Panc1 (cell line): Measurements from ENCODE around the gene CD6. TPM values are rescaled to one million over a fixed set of nuclear protein-coding genes. Genes with fewer than 3 reads are reported as not detected.

ENCODE experiments used
- ATAC-seq: fragments of 200-7000 bp; cut with Tn5 transposase; 2 replicates; pipeline ENCODE4 v1.9.1; 2020; ENCODE audit warnings: mild to moderate bottlenecking, moderate library complexity
- BruUV-seq: library from RNA; stranded (reverse); fragments of 400-500 nt; replicated peaks from 2 replicates; lab custom pipeline; 2021; lab: Mats Ljungman, UMichigan
- CTCF ChIA-PET: fragments of 300-600 bp; sonication (Branson Sonifier 250); formaldehyde crosslinking; loops from one replicate; lab custom pipeline; 2022; ENCODE audit warnings: antibody characterized with exemption; lab: Charles Lee
- POLR2A ChIA-PET: fragments of 300-600 bp; sonication (Branson Sonifier 250); formaldehyde crosslinking; loops from one replicate; lab custom pipeline; 2022; ENCODE audit warnings: antibody characterized with exemption; lab: Charles Lee
- DNase-seq: peaks from one replicate; pipeline ENCODE4 v3.0.0-alpha.2; 2010; ENCODE audit warnings: low read depth, low spot score
- H3K27ac ChIP-seq: 2 replicates; pipeline ENCODE4 v1.5.1; 2011; ENCODE audit warnings: mild to moderate bottlenecking, low read length, inconsistent platforms
- H3K27me3 ChIP-seq: fragments of 200-500 bp; sonication (Bioruptor generic); 2 replicates; pipeline ENCODE4 v1.6.0; 2014; ENCODE audit warnings: low read length, inconsistent platforms; ENCODE audit not compliant: control insufficient read depth, insufficient read depth
- H3K36me3 ChIP-seq: fragments of 200-500 bp; sonication (Bioruptor generic); 2 replicates; pipeline ENCODE4 v1.5.1; 2014; ENCODE audit warnings: inconsistent platforms, mild to moderate bottlenecking, low read length, moderate library complexity; ENCODE audit not compliant: control insufficient read depth, insufficient read depth
- H3K4me1 ChIP-seq: 2 replicates; pipeline ENCODE4 v1.5.1; 2011; ENCODE audit warnings: inconsistent platforms, mild to moderate bottlenecking, low read length, moderate library complexity; ENCODE audit not compliant: control insufficient read depth, insufficient read depth
- H3K4me3 ChIP-seq, 2 experiments: 2 replicates each; pipeline ENCODE4 v1.5.1; 2011 to 2012; ENCODE audit warnings: low read depth in 2 of 2, low read length in 2 of 2, mild to moderate bottlenecking in 2 of 2, inconsistent platforms in 1 of 2, moderate library complexity in 1 of 2
- H3K9me3 ChIP-seq: fragments of 200-500 bp; sonication (Bioruptor generic); 2 replicates; pipeline ENCODE4 v1.5.1; 2014; ENCODE audit warnings: low read depth, mild to moderate bottlenecking, inconsistent platforms, low read length, moderate library complexity; ENCODE audit not compliant: control insufficient read depth, insufficient read depth
- CTCF ChIP-seq: fragments of 450-650 bp; IDR thresholded peaks from 2 replicates; pipeline ENCODE4 v1.5.1; 2017; ENCODE audit warnings: mild to moderate bottlenecking
- POLR2AphosphoS5 ChIP-seq: IDR thresholded peaks from 2 replicates; pipeline ENCODE4 v1.6.1; 2012; ENCODE audit warnings: mild to moderate bottlenecking, low read depth, low read length, moderate library complexity
- REST ChIP-seq, 2 experiments: IDR thresholded peaks; 2 replicates each; pipeline ENCODE4 v1.6.1; 2011 to 2012; ENCODE audit warnings: low read depth in 2 of 2, control low read depth in 1 of 2, low read length in 1 of 2, mild to moderate bottlenecking in 1 of 2, moderate library complexity in 1 of 2; ENCODE audit not compliant: insufficient read depth in 1 of 2
- SIN3A ChIP-seq: IDR thresholded peaks from 2 replicates; pipeline ENCODE4 v1.6.1; 2012; ENCODE audit warnings: low read depth, mild to moderate bottlenecking, low read length, moderate library complexity, borderline replicate concordance; ENCODE audit not compliant: insufficient read depth
- TCF7L2 ChIP-seq: IDR thresholded peaks from 2 replicates; pipeline ENCODE4 v1.6.1; 2011; ENCODE audit warnings: mild to moderate bottlenecking, low read depth, low read length, inconsistent platforms
- in situ Hi-C: cut with HindIII; loops from 2 replicates; pipeline ENCODE4 v1.10.0; 2016; ENCODE audit warnings: low sequenced_read_pairs, low pct_unique_long_range_greater_than_20kb
- intact Hi-C: fragments of 100-400 bp; cut with micrococcal nuclease; formaldehyde crosslinking; loops from one replicate; pipeline ENCODE4 v1.10.0; 2022; ENCODE audit not compliant: unreplicated experiment
- total RNA-seq: library from RNA; stranded (reverse); gene quantifications from one replicate; pipeline ENCODE4 v1.2.1, GENCODE V29; 2021; ENCODE audit not compliant: unreplicated experiment

The CD6 gene
- total RNA-seq, 1 experiment from 2014 or later = 1.1 TPM

- no peak overlapping the region for H3K4me3 ChIP-seq
- POLR2A ChIA-PET = no interaction called here
- H3K4me1 ChIP-seq = no peaks in the 10 kb centered on the region
- H3K36me3 ChIP-seq = no peaks in the 10 kb centered on the region
- TF ChIP-seq POLR2AphosphoS5 (no peak), TCF7L2 (no peak), CTCF (no peak), SIN3A (no peak), REST (IDR thresholded peaks at IDR 0.05; ENCODE audit: insufficient read depth in 1 of 2, low read depth in 2 of 2, low read length in 1 of 2) (no peak)
- H3K27ac ChIP-seq = no peak overlapping the region
- CTCF ChIA-PET = no interaction called here
- BruUV-seq = no TSS peak
- no peak for DNase-seq
- no peaks in the 10 kb centered on the region for H3K9me3 ChIP-seq
- intact Hi-C loops (no loop called here), in situ Hi-C loops (no loop called here)
- no peak for ATAC-seq
- peaks cover 9% of the 10 kb centered on the region for H3K27me3 ChIP-seq
Observed at GRCh38 chr11:61011229-61011870, 39.9 kb downstream of the CD6 start.

DNA sequence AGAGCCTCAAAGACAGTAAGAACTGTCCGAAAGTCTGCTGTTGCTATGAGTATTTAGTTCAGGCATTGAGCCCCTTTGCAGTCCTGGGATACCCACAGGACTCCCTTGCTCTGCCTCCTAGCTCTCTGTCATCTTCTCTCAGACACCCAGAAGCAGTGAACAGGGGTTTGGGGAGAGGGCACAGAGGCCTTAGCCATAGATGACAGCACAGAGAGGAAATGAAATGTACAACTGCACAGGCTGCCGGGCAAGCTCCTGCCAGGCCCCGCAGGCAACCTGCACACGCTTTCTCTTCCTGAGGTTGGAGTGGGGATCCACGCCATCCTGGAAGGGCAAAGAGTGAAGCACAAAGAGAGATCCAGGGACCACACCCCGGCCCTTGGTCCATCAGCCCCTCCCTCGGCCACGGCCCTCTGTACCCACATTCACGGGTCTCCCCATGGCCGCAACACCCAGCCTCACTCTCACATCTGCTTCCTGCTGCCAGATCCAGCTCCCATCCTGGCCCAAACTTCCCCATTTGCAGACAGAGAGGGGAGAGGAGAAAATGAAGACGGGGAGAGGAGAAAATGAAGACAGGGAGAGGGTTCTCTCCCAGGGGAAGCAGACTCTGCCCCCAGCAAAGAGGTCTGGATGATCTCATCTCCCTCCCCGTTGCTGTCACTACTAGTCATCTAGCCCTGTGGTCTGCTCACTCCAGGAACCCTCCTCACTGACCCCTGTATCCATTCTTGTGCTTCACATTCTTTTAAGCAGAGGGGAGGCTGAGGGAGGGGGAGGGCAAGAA is 40.7 kb downstream of the CD6 start:
- H3K27me3 ChIP-seq = peaks cover 7% of the 10 kb centered on the region; the same call in 1 of the 2 replicates
- no peak overlapping the region for H3K27ac ChIP-seq
- no TSS peak for BruUV-seq
- intact Hi-C loops (no loop called here), in situ Hi-C loops (no loop called here)
- ATAC-seq (no peak), DNase-seq (no peak)
- ChIA-PET POLR2A (no interaction called here), CTCF (no interaction called here)
- TF ChIP-seq TCF7L2 (no peak), CTCF (no peak), REST (IDR thresholded peaks at IDR 0.05; ENCODE audit: insufficient read depth in 1 of 2, low read depth in 2 of 2, low read length in 1 of 2) (no peak), POLR2AphosphoS5 (no peak), SIN3A (no peak)
- H3K4me1 ChIP-seq = no peaks in the 10 kb centered on the region
- no peak overlapping the region for H3K4me3 ChIP-seq
- H3K9me3 ChIP-seq = no peaks in the 10 kb centered on the region
- no peaks in the 10 kb centered on the region for H3K36me3 ChIP-seq
